HG03432 (cell line): Measurements from ENCODE around the gene AP1S2.
A peak's percentile ranks its signal among the peaks of the same experiment; 100 is the strongest.

ENCODE experiments used
- ATAC-seq: cut with Tn5 transposase; IDR thresholded peaks from one replicate; pipeline ENCODE4 v1.9.1; 2021; ENCODE audit warnings: mild to moderate bottlenecking, moderate library complexity; ENCODE audit not compliant: unreplicated experiment

Gene AP1S2

DNA sequence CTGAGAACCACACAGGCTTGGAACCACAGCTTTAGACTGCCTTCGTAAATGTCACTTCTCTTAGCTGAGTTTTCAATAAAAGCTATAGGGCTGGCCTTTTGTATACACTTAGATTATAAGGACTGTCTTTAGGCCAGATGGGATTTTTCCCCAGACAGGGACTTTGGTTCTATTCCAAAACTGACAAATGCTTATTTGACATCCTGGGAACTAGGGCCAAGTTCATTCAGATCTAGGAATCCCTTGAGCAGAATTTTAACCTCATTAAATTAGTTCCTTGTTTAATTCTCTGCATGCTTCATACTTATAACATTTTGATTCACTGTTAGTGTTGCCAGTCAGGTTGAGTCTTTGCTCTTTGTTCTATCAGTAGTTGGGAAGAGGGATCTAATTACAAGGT, 41.2 kb downstream of the AP1S2 start:
- ATAC-seq, result no peak

DNA sequence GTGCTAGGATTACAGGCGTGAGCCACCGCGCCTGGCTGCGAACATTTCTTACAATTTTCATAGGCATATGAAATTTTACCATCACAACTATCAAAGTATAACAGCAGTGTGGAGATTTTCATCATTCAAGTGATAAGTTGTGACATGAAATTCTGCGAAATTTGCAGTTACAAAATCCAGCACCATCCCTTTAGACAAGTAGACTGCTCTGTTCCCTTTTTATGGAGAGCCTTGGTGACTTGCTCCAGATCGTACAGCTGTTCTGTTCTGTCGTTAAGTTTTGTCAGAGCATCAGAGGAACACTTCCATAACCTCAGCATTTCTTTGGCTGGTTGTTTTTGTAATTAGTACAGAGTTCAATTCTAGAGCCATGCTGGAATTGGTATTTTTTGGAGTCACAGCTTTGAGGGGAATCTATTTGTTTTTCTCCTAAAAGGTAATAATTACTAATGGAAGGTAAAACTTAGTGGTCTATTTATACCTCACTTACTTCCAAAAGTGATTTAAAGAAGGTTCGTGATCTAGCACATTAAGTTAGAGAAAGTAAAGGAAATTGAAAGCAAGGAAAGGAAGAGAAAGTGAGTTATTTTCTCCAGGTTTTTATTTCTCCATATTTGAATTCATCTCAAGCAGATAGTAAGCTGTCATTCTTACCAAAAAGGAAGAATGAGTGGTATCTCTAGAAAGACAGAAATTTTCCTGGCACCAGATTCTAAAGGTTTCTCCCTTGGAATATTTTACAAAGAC, 42.2 kb downstream of the AP1S2 start:
- ATAC-seq, result no peak

DNA sequence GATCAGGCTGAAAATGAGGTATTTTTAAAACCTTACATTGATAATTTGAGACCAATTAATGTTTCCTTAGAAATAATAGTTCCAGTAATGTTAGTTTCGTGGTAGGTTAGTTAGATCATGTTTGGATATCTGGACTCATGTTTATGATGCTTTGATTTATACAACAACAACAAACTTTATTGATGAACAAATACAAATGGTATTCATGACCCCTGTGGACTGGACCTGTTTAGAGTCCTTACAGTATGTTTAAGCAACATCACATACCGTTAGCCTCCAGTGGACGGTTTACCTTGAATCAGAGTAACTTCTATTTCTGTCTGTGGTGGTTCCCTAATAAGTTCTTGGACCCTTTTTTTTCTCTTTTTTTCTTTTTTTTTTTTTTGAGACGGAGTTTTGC, 46.4 kb downstream of the AP1S2 start:
- ATAC-seq, result no peak

DNA sequence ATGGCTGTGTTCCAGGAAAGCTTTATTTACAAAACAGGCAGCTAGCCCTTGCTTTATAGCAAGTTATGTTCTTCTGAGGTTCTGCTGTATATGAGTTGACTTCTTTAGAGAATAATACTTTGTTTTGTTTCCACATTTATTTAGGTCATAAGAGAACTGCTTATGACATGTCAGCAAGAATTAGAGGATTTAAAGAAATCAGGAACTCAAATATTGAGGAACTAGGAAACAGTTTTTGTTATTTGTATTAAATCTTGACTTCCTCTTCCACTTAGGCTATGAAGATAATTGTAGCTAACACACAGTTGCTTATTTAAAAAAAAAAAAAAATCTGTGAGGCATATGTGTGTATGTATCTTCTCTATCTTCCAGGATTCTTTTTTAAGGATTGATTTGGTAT, 50.0 kb downstream of the AP1S2 start:
- ATAC-seq, result no peak

DNA sequence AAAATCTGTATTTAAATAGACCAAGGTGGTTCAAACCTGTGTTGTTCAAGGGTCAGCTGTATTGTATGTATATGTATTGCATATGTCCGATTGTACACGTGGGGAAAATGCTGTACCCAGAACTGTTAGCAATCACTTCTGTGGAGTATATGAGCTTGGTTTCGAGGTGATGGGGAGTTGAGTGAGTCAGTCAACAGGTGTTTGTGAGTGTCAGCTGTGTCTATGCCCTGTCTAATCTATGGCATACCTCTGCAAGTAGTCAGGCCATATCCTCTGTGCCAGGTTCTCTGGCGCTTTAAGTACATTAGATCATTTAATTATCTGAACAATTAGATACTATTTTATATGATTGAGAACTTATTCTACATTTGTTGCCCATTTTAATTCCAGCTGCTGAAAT, 56.9 kb downstream of the AP1S2 start:
- ATAC-seq, result no peak

DNA sequence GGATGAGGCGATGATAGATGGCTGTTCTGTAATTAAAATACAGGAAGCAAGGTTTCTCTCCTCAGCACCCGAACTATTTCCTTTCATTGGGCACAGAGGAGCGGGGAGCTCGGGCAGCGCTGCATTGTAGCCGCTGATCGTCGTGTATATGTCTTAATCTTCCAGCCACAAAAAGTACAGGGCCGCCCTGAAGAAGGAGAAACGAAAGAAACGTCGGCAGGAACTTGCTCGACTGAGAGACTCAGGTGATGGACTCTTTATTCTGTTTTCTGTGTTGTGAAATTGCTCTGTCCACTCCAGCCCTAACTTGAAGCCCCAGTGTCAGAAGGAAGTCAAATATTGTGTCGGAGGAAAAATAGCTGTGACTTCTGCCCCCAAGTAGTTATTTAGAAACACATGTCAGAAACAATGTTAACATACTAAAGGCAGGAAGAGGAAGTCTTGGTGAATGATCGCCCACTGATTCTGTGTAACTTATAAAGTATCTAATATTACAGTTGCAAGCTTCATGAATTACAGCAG, 63.8 kb downstream of the AP1S2 start:
- ATAC-seq, result peak; percentile 20

DNA sequence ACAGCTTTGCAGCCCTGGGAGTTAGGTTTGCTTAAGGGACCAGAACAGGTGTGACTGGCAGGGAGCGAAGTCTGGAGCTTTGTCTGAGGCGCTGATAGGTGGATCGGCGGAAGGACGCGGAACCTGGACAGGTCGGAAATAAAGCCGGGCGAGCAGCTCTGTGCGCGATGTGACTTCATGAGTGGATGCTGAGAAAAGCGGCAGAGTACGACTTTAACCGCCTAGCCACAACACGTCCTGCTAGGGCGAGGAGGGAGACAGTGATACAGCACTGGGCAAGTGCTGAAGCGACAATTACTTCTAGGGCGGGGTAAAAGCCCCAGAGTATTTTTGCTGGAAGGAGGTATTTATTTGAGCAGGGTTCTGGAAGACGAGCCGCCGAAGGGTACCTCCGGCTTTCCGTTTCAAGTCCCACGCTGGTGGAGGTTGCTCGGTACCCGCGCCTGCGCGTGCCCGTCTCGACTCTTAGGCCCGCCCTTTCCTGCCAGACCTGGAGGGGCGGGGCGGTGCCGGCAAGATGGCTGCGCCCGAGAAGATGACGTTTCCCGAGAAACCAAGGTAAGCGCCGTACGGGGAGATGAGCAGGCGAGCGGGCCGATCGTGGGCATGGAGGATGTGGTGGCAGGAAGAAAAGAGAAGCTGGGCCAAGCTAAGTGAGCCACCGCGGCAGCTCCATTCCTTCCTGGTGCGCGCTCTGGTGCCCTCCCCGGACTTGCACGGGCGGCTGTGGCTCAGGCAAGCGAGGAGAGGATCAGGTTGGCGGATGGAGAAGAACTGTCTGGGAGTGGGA, 64.4 kb downstream of the AP1S2 start, which contains the start of gene ZRSR2:
ZRSR2 (plus strand) TSS at position 506 of the 790 bp plus-strand sequence; CDS start at position 518, 12 bp downstream.
- peak; percentile 97 for ATAC-seq

DNA sequence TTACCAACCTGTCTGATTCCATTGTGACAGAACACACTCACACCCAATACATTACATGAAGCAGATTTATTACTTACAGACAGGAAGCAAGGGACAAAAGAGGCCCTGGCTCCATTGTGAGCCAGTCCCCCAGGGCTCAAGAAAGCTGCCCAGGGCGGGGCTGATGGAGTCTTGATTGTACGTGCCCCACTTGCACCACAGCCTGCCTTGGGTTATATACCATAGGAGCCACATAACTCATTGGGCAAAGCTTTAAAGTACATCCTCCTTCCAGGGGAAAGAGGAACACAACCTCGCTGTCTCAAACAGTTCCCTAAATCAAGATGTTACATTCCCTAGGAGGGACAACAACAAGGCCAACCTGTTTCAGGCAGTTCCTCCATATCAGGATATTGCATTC, 67.7 kb downstream of the AP1S2 start:
- ATAC-seq, result no peak

DNA sequence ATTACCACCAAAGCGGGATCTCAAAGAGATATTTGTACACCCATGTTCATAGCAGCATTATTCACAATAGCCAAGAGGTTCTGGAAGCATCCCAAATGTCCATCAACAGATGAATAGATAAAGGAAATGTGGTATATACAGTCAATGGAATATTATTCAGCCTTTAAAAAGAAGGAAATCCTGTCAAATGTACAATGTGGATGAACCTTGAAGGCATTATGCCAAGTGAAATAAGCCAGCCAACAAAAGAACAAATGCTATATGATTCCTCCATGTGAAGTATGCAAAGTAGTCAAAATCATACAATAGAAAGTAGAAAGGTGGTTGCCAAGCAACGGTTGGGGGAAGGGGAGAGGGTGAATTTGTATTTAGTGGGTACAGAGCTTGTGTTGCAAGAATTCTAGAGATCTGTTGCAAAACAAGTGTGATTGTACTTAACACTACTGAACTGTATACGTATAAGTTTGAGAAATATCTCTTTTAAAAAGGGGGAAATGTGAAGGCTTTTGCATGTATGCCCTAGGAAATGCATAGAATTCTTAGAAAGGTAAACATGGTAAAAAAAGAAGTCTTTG, 69.3 kb downstream of the AP1S2 start:
- ATAC-seq, result no peak

DNA sequence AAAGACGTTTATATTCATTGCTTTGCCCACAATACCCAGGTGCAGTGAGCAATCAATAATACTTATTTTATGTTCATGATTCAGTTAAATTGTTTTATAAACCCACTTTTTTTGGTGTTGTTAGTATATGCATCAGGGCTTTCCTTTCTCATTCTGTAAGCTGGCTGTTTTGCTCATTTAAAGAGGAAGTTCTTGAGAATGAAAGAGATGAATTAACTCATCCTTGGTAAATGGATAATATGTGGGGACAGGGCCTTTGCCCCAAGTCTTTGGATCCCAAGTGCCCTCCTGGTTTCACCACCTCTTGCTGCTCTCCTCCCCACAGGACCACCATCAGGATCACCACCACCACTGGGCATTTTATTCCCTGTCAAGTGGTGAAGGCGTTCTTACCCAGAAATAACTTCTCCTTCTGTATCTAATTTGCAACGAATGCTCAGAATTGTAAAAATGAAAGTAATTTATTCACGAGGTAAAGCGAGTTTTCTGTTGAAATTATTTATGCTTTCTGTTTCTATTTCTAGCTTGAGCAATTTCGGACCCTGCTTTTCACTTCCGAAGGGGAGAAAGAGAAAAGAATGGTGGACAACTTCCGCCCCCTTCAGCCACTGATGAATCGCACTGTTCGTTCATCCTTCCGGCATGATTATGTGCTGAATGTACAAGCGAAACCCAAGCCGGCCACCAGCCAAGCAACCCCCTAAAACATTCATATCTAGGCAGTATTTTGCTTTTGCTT, 72.5 kb downstream of the AP1S2 start:
- ATAC-seq, result peak; percentile 92
